Inflammatory macrophage treated with lipopolysaccharide for 1 hour (primary cell): ENCODE data around the gene PPIP5K1.

Source experiments
- DNase-seq, 2 donors: peaks; one replicate each; pipeline ENCODE4 v3.0.0-alpha.2; 2020 to 2022

Gene PPIP5K1

GRCh38 chr15:43484455-43484854 lies 105.6 kb downstream of the PPIP5K1 start:
- no peak for DNase-seq
